Transverse colon (tissue), 4 donors: ENCODE measurements around the gene AHSG. TPM values are rescaled to one million over a fixed set of nuclear protein-coding genes. Genes with fewer than 3 reads are reported as not detected.
A peak's percentile ranks its signal among the peaks of the same experiment; 100 is the strongest.

ENCODE experiments used
- DNase-seq: peaks from one replicate; pipeline ENCODE4 v3.0.0-alpha.2; 2019
- H3K27ac ChIP-seq, 4 donors: fragments of 200-600 bp; sonication (generic); 2 replicates each; pipeline ENCODE4 v1.5.1; 2016 to 2018; ENCODE audit warnings: inconsistent platforms in 4 of 4
- H3K27me3 ChIP-seq: fragments of 200-600 bp; sonication (generic); 2 replicates; pipeline ENCODE4 v1.5.1; 2017; ENCODE audit warnings: inconsistent platforms
- H3K36me3 ChIP-seq, 4 donors: fragments of 200-600 bp; sonication (generic); 2 replicates each; pipeline ENCODE4 v1.5.1; 2017 to 2019; ENCODE audit warnings: inconsistent platforms in 4 of 4
- H3K4me1 ChIP-seq, 4 donors: fragments of 200-600 bp; sonication (generic); 2 replicates each; pipeline ENCODE4 v1.5.1; 2017 to 2020; ENCODE audit warnings: inconsistent platforms in 4 of 4
- H3K4me3 ChIP-seq, 4 donors: fragments of 200-600 bp; sonication (generic); 1 replicate in 1 of 4; 2 replicates in 3 of 4; pipeline versions ENCODE4 v1.5.1 to v1.6.1; 2017 to 2019; ENCODE audit warnings: inconsistent platforms in 4 of 4
- H3K9me3 ChIP-seq, 2 donors: fragments of 200-600 bp; sonication (generic); 2 replicates each; pipeline ENCODE4 v1.5.1; 2017 to 2019; ENCODE audit warnings: inconsistent platforms in 2 of 2
- CTCF ChIP-seq, 5 experiments: fragments of 200-600 bp in 3 of 5; fragments of 450-650 bp in 2 of 5; sonication (generic) in 3 of 5; IDR thresholded peaks; 1 replicate in 2 of 5; 2 replicates in 3 of 5; pipeline ENCODE4 v1.5.1; 2016 to 2017; ENCODE audit warnings: antibody characterized with exemption in 5 of 5, inconsistent platforms in 3 of 5, mild to moderate bottlenecking in 2 of 5, moderate library complexity in 1 of 5
- EP300 ChIP-seq: sonication (generic); formaldehyde crosslinking; IDR thresholded peaks from one replicate; pipeline ENCODE4 v1.6.1; 2017; ENCODE audit warnings: antibody characterized with exemption, low read depth
- POLR2A ChIP-seq: fragments of 450-650 bp; IDR thresholded peaks from one replicate; pipeline ENCODE4 v1.6.1; 2016; ENCODE audit warnings: antibody characterized with exemption, mild to moderate bottlenecking, moderate library complexity
- POLR2AphosphoS5 ChIP-seq, 3 donors: sonication (generic); formaldehyde crosslinking; IDR thresholded peaks; one replicate each; pipeline ENCODE4 v1.6.1; 2016; ENCODE audit warnings: antibody characterized with exemption in 3 of 3
- WGBS, 2 donors: methylation state at CpG; one replicate each; pipeline ENCODE4 v1.1.5; 2018; ENCODE audit warnings: low coverage in 1 of 2; 5-methylcytosine and 5-hydroxymethylcytosine counted together
- in situ Hi-C, 4 donors: fragments of 200-750 bp; cut with MboI; loops; one replicate each; pipeline versions ENCODE4 v1.15.0 to v1.15.1; 2017; ENCODE audit warnings: low sequenced_read_pairs in 3 of 4, low pct_ligation_motif_present in 1 of 4, low pct_unique_long_range_greater_than_20kb in 1 of 4
- intact Hi-C: fragments of 100-400 bp; cut with DNase I; formaldehyde crosslinking; loops from one replicate; pipeline ENCODE4 v1.15.1; 2023; ENCODE audit warnings: low total_unique reads
- total RNA-seq, 4 donors: library from RNA; depleted of rRNA; stranded (reverse); fragments of >200 nt; gene quantifications; one replicate each; pipeline ENCODE4 v1.1.0, GENCODE V29; 2016

Gene AHSG
- total RNA-seq, 4 donors from 2014 or later: not detected

GRCh38 chr3:186569779-186570095 lies 43.1 kb upstream of the AHSG start:
- Histone ChIP-seq H3K4me1 (peaks cover 21 to 52% (median 34%) of the 10 kb centered on the region in 4 donors), H3K4me3 (peak overlapping the region; percentile 30 to 79 (median 54)), H3K36me3 (peaks cover 0 to 18% (median 4%) of the 10 kb centered on the region in 4 donors), H3K9me3 (no peaks in the 10 kb centered on the region), H3K27me3 (no peaks in the 10 kb centered on the region), H3K27ac (peak overlapping the region; percentile 83 to 96 (median 90))
- WGBS, 2 donors: 2 to 6% methylated on average over 6 to 7 of the region's 7 CpGs
- intact Hi-C loops (no loop called here), in situ Hi-C loops (no loop called here)
- no peak for TF ChIP-seq EP300
- TF ChIP-seq POLR2AphosphoS5 (IDR thresholded peaks at IDR 0.05): no peak
- TF ChIP-seq CTCF (IDR thresholded peaks at IDR 0.05): no peak
- TF ChIP-seq POLR2A: no peak
- no peak for DNase-seq

- peak; percentile 87 for TF ChIP-seq POLR2A
- no peak for TF ChIP-seq CTCF (IDR thresholded peaks at IDR 0.05)
- TF ChIP-seq EP300: no peak
- TF ChIP-seq POLR2AphosphoS5 (IDR thresholded peaks at IDR 0.05): peak; percentile 87 to 93 (median 88)
- peak within 1 kb of the TSS; percentile 88 to 96 (median 94) for H3K27ac ChIP-seq
- peaks cover 0 to 18% (median 6%) of the 10 kb centered on the region in 4 donors for H3K36me3 ChIP-seq
- no peaks in the 10 kb centered on the region for H3K27me3 ChIP-seq
- 1% methylated on average over 53 of the region's 59 CpGs; no CpG with 5 or more reads in 1 of the 2 donors for WGBS, 2 donors
- peak; percentile 99 for DNase-seq
- H3K9me3 ChIP-seq: no peaks in the 10 kb centered on the region
- intact Hi-C loops: no loop called here
- in situ Hi-C loops: no loop called here
- H3K4me3 ChIP-seq: peak within 1 kb of the TSS; percentile 77 to 98 (median 78)
- H3K4me1 ChIP-seq: peaks cover 21 to 52% (median 34%) of the 10 kb centered on the region in 4 donors
Measured at GRCh38 chr3:186570096-186570940, 42.5 kb upstream of the AHSG start, which contains the start of gene DNAJB11. Gene DNAJB11, plus strand, starts transcription at chr3:186570720. Its CDS starts 178 bp downstream, at chr3:186570898.

- Histone ChIP-seq H3K27ac (peak overlapping the region; percentile 88 to 96 (median 94)), H3K9me3 (no peaks in the 10 kb centered on the region), H3K27me3 (no peaks in the 10 kb centered on the region), H3K36me3 (peaks cover 0 to 24% (median 9%) of the 10 kb centered on the region in 4 donors), H3K4me3 (peak overlapping the region; percentile 77 to 98 (median 78)), H3K4me1 (peaks cover 21 to 46% (median 30%) of the 10 kb centered on the region in 4 donors)
- TF ChIP-seq EP300 (no peak), POLR2AphosphoS5 (IDR thresholded peaks at IDR 0.05) (no peak), CTCF (IDR thresholded peaks at IDR 0.05) (no peak), POLR2A (no peak)
- peak; percentile 11 for DNase-seq
- intact Hi-C loops (no loop called here), in situ Hi-C loops (no loop called here)
- WGBS, 2 donors: 4% methylated on average over 21 of the region's 21 CpGs; no CpG with 5 or more reads in 1 of the 2 donors
Measured at GRCh38 chr3:186570941-186571643, 41.8 kb upstream of the AHSG start.

- no peak for DNase-seq
- in situ Hi-C loops (no loop called here), intact Hi-C loops (no loop called here)
- no peak for TF ChIP-seq POLR2A
- TF ChIP-seq EP300: no peak
- no peak for TF ChIP-seq CTCF (IDR thresholded peaks at IDR 0.05)
- TF ChIP-seq POLR2AphosphoS5 (IDR thresholded peaks at IDR 0.05): no peak
- Histone ChIP-seq H3K4me3 (peak overlapping the region in 3 of 4 donors; percentile 77 to 79 (median 78)), H3K9me3 (no peaks in the 10 kb centered on the region), H3K4me1 (peaks cover 21 to 41% (median 25%) of the 10 kb centered on the region in 4 donors), H3K27ac (peak overlapping the region; percentile 88 to 96 (median 94)), H3K27me3 (no peaks in the 10 kb centered on the region), H3K36me3 (peaks cover 0 to 30% (median 12%) of the 10 kb centered on the region in 4 donors)
- WGBS, 2 donors: 8 to 22% methylated on average over 2 of the region's 2 CpGs
Measured at GRCh38 chr3:186571644-186572013, 41.2 kb upstream of the AHSG start.
